ENCODE measurements around the gene EIF5A.

Gene EIF5A

DNA sequence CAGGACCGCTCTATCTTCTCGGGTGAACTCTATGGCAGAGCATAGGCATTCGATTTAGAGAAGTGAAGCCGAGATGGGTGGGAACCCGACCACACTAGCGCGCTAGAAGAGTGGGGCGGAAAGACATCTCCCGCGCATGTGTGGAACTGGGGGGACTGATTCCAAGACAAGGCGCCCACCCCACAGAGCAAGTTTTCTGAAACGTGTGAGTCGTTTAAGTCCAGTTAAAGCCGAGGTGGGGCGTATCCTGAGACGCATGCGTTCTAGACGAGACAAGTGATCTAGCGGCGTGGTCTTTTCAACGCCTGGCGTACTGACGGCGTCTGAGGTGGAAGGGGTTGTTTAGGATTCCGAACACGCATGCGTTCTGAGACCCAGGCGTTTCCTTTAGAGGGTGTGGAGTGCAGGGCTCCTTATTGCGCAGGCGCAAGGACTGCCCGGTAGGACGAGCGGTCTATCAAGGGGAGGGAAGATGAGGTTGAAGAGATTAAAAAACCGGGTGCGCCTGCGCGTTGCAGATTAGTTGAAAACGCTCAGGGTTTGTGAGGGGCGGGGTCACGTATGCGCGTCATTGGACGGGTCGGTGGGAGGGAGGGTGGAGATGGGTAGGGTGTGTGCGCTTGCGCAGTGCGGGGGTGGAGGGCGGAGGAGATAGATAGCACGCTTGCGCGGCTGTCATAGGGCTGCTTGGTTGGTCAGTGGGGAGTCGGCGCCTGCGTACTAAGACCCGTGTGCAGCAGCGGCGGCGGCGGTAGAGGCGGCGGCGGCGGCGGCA, at the start of gene EIF5A:
Gene EIF5A (plus strand): TSS at position 718 of the 775 bp plus-strand sequence. CDS start 2,008 bp downstream, outside the sequence.
- peak; percentile 100 for DNase-seq

DNA sequence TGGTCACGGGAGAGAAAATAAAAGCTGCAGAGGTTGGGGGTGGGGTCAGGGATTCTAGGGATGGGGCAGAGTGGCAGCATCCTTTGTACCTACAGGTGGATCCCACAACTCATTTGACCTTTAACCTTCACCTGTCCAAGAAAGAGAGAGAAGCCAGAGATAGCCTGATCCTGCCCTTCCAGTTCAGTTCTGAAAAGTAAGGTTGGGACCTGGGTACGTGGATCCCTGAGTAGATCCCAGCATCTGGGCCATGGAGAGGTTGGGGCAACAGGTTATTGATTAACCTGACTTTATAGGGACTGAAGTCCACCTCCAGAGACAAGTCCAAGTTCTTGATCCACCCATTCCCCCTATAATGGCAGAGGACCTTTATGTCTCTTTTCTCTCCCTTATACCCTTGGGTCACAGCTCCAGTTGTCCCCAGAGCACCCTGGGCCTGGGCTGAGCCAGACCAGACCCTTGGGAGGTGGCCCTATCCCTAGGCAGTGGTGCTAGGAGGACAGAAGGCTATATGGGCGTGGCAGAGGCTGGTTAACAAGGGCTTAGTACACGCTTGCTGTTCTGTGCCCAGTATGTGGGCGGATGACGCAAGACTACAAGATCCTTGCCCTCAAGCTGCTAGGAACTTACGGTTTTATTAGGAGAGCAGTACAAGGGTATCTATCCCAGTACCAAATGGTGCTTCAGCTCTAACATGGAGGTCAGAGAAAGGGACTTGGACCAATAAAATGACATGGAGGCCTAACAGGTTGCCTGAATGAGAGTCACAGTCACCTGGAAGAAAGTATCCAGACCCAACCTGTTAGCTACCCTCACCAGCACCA, 48.5 kb upstream of the EIF5A start:
- DNase-seq, result no peak

DNA sequence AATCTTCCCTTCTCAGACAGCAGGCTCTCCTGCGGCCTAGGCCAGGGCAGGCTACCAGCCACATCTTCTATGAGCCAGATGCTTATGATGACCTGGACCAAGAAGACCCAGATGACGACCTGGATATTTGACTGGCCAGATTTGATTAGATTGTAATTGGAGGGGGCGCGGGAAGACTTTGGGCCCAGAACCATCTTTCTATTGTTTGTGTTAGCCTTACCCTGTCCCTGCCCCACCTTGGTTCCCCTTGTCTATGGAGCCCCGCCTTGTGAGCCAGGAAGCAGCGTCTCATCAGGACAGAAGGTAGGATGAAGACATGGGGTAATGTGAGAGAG, 47.9 kb upstream of the EIF5A start:
- DNase-seq, result no peak

DNA sequence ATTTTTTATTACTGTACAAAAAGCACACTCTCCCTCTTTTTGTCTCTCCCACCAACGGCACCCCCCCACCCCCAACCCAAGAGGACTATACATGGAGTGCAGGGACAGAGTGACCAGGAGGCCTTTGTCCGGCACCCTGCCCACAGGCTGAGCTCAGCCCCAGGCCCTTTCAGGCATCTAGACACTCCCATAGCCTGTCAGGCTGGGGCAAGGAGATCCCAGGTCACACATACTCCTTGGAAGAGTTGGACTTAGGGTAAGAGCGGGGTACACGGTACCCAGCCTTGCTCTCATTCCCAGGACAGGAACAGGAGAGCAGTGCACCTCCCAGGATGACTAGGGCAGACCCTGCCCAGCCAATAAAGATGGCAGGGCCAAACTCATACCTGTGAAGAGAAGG, 47.3 kb upstream of the EIF5A start:
- DNase-seq, result no peak

DNA sequence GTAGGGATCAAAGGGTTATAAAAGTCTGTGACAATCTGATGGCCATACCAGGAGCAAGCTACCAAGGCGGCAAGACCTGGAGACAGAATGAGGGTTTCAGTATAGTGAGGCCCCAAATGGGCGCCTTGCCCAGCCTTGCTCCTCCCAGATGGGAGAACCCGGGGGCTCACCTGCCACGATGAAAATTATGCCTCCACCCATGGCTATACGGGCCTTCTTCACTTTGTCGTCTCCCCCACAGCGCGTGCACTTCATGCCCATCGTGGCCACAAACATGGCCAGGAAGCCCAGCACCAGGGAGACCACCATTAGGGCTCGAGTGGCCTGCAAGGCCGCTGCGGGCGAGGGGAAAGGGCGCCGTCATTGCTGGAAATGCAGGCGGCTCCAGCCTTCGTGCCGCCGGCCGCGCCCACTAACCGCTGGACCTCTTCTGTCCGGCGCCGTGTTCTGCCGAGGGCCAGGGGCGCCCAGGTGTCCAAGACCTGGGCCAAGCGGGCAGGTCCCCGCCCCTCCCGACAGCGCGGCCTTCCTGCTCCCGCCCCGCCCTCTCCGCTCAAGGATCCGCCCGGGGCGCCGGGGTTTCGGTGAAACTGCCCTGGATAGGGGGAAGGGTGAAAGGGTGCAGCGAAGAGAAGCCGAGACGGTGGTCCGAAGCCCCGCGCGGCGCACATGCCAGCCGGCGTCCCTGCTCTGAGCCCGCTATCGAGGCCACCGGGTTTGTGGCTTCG, 46.6 kb upstream of the EIF5A start:
- peak; percentile 34 for DNase-seq

DNA sequence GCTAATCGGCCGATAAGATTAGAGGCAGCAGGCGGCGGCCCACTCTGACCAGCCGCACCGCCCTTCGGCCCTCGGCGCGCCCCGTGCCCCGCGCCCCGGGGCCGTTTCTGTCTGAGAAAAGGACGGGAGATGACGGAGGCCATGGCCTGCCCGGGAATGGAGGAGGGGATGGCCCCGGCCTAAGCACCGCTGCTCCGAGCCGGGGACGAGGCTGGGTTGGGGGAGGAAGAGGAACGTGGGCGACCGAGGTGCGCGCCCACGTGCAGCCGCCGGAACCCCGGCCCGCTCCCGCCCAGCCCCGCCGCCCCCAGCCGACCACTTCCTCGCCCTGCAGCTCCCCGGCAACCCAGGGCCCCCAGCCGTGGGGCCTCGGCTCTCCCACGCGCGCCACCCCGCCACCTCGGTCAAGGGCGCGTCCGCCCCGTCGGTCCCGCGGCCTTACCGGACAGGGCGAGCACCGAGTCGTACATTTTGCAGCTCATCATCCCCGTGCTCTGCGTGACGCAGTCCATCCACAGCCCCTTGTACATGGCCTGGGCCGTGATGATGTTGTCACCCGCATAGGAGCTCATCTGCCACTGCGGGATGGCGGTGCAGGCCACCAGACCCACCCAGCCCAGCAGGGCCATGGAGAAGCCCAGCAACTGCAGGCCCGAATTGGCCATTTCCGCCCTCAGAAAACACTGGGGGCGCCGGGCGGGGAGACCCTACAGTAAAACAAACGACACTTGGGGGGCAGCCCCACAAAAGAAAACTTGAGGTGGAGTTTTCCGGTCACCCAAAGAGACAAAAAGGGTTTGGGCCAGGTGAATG, 45.8 kb upstream of the EIF5A start:
- no peak for DNase-seq

DNA sequence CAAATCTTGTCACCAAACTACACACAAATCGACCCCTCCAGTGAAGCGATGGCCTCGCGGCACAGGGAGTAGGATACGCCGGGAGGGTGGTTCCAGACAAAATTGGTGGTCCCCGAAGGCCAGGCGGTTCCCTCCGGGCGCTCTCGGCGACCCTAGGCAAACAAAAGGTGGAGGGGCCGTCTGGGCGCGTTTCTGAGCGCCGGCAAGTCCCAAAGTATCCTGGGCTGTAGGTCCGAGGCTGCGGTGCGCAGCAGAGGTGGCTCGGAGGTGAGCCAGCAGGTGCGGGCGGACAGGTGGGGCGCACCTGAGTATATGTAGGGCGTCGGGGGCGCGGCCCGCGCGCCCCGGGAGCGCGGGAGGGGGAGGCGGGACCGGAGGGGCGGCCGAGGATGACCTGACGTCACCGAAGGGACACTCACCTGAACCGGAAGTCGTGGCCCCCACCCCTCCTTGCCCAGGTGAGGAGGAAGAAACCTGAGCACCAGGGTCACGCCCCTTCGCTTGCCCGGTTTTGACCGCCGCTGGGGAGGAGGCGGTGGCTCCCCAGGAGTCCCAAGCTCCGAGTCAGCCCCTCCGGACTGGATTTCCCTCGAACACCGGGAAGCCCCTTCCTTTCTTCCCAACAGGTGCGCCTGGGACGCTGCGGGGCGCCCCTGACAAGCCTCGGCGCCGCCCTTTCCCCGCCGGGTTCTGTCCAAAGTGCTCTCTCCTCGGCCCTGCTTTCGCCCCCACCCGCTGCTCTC, 45.1 kb upstream of the EIF5A start, which contains the start of gene CLDN7:
Gene CLDN7 (minus strand): TSS at position 287 of the 743 bp plus-strand sequence. CDS start 435 bp downstream, outside the sequence.
- DNase-seq, result no peak

DNA sequence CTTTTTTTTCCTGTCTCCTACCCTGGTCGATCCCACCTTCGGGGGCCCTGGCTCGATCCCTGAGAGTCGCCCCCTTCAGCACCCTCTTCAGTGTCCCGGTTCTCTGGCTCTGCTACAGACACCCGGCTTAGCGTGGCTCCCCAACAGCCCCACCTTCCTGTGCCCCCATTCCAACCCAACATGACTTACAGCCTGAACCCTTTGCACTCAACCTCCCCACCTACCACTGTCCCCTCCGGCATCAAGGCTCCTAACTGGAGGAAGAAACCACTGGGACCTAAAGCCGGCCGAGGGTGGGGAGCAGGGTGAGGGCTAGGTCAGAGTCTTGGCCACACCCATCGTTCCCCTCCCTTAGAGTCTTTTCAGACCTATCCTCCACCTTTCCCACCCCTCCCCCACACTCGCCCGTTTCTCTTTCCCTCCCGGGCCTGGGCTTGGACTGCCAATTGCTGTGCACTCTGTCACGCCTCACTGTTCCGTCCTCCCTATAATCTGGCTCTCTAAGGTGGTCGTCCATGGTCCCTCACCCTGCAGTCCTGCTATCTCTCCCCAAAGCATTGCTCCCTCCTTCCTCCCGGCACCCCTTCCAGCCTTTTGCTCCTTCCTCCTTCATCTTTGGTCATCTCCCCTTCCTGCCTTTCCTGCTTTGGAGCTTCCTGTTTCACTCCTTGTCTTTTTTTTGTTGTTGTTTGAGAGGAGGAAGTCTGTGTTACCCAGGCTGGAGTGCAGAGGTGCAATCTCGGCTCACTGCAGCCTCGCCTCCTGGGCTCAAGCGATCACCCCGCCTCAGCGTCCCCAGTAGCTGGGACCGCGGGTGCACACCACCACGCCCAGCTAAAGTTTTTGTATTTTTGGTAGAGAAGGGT, 44.3 kb upstream of the EIF5A start:
- no peak for DNase-seq

DNA sequence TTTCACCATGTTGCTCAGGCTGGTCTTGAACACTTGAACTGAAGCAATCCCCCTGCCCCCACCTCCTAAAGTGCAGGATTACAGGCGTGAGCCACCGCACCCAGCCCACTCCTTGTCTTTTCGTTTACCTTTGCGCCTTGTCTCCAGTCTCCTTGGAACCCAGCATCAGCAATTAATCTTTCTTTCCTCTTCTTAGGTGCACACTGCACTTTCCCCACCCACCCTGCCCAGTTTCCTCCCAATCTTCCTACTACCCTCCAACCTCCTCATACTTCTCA, 43.7 kb upstream of the EIF5A start:
- DNase-seq, result no peak

DNA sequence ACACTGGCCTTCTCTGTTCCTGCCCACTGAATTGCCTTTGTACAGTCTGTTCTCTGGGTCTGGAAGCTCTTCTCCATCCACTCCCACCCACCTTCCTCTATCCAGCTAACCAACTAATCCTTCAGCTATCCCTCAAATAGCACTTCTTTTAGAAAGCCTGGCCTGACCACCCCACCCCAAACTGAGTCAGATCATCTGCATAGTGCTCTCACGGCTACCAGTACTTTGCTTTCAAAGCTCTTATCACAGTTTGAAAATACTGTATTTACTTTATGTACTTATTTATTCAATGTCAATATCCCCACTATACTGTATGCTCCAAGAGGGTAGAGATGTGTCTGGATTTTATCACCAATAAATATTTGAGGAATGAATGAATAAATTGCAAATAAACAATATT, 40.6 kb upstream of the EIF5A start:
- no peak for DNase-seq

DNA sequence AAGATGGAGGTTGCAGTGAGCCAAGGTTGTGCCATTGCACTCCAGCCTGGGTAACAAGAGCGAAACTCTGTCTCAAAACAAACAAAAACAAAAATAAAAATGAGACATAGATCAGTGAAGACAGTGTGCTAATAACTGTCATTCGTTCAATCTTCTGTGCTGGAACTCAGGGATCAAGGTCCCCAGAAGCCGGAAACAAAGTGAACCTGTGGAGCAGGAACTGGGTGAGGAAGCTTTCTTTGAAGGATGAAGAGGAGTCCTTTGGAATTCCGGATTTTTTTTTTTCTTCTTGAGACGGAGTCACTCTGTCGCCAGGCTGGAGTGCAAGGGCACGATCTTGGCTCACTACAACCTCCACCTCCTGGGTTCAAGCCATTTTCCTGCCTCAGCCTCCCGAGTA, 28.0 kb upstream of the EIF5A start:
- no peak for DNase-seq

DNA sequence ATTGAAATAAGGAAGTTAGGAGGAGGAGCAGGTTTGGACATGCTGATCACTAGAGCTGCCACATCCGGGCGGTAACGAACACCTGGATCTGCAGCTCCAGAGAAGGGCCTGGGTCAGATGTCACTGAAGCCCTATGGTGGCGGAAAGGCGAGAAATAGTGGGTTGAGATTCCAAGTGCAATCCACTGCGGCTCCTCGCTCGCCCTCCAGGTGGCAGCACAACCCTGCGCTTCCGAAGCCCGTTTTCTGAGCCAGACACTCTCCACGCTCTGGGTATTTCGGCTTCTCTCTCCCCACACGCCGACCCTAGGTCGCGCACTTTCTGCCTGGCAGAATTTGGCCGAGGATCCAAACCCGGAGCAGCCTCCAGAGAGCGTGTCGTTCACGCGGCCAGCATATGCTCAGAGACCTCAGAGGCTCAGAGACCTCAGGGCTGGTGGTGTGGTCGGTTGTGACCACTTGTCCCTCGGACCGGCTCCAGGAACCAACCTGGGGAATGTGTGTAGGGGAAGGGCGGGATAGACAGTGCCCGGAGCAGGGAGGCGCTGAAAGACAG, 26.8 kb upstream of the EIF5A start:
- peak; percentile 85 for DNase-seq

DNA sequence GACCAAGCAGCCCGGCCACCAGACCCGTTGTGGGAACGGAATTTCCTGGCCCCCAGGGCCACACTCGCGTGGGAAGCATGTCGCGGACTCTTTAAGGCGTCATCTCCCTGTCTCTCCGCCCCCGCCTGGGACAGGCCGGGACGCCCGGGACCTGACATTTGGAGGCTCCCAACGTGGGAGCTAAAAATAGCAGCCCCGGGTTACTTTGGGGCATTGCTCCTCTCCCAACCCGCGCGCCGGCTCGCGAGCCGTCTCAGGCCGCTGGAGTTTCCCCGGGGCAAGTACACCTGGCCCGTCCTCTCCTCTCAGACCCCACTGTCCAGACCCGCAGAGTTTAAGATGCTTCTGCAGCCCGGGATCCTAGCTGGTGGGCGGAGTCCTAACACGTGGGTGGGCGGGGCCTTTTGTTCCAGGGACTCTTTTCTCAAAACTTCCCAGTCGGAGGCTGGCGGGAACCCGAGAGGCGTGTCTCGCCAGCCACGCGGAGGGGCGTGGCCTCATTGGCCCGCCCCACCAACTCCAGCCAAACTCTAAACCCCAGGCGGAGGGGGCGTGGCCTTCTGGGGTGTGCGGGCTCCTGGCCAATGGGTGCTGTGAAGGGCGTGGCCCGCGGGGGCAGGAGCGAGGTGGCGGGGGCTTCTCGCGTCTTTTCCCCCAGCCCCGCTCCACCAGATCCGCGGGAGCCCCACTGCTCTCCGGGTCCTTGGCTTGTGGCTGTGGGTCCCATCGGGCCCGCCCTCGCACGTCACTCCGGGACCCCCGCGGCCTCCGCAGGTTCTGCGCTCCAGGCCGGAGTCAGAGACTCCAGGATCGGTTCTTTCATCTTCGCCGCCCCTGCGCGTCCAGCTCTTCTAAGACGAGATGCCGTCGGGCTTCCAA, 26.1 kb upstream of the EIF5A start, which contains the start of gene SLC2A4:
Gene SLC2A4 (plus strand): TSS at position 645 of the 879 bp plus-strand sequence. CDS start 217 bp downstream, at position 862.
- peak; percentile 93 for DNase-seq

DNA sequence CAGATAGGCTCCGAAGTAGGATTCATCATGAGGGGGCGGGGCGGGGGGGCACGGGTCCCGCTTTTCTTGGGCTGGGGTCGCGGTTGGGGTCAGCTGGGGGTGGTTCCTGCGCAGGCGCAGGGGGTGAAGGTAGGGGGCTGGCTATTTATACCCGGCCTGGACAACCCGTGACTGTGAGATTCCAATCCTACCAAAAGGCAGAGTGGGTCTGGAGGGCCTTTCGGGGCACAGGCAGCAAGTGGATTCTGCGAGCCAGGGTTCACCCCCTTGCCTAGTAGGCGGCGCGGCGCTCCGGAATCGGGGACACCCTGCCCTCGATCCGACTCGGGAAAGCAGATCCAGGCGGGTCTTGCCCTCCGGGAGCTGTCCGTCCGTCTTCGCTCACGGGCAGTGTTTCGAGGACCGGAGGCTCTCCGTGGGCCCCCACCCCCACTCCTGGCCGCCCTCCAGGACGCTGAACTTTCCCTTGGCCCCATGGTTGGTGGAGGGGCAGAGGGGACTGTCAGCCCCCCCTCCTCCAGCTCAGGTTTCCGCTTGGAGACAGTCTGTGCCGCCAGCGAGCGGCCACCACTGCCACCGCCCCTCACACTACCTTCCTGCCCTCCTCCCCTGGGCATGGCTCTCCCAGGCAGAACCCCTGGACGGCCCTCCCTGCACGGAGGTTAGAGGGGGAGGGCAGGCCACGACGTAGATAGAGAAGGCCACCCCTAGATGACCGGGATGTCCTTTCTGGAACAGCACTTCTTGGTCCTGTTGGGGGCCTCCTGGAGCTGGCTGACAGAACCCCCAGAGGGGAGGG, 25.3 kb upstream of the EIF5A start:
- peak; percentile 61 for DNase-seq

DNA sequence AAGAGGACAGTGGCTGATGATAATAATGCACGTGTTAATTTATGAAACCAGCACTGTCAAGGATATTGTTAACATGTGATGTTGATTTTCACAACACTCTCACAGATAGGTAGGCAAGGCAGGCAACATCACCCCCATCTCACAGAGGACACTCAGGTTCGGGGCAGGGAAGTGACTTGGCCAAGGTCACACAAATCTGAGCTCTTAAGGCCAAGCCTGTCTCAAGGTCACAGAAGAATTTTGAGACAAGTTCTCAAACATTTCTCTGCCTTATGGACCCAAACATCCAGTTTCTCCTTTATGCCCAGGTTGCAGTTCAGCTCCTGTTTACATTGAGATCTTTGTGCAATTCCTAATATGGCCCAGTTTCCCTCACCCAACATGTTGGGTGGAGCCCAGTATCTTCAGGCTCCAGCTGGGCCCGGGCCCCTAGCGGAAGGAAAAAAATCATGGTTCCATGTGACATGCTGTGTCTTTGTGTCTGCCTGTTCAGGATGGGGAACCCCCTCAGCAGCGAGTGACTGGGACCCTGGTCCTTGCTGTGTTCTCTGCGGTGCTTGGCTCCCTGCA, 24.6 kb upstream of the EIF5A start:
- DNase-seq, result no peak

DNA sequence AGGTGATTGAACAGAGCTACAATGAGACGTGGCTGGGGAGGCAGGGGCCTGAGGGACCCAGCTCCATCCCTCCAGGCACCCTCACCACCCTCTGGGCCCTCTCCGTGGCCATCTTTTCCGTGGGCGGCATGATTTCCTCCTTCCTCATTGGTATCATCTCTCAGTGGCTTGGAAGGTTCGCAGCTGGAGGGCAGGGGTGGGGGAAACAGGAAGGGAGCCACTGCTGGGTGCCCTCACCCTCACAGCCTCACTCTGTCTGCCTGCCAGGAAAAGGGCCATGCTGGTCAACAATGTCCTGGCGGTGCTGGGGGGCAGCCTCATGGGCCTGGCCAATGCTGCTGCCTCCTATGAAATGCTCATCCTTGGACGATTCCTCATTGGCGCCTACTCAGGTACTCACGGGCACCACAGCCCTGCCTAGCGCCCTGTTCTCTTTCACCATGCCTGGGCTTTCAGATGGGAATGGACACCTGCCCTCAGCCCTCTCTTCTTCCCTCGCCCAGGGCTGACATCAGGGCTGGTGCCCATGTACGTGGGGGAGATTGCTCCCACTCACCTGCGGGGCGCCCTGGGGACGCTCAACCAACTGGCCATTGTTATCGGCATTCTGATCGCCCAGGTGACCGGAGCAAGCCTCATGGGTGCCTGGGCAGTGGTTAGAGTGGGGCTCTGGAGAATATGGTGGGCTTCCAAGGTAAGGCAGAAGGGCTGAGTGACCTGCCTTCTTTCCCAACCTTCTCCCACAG, 23.8 kb upstream of the EIF5A start:
- DNase-seq, result no peak

DNA sequence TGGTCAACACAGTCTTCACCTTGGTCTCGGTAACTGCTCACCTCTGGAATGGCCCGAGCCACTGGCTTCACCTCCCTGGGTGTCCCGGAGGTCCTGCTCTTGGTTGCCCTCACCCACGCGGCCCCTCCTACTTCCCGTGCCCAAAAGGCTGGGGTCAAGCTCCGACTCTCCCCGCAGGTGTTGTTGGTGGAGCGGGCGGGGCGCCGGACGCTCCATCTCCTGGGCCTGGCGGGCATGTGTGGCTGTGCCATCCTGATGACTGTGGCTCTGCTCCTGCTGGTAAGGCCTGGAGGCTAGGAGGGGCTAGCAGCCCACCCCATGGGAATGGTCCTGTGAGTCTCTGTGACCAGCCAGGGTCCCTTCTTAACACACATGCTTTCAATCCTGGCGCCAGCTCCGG, 22.5 kb upstream of the EIF5A start:
- no peak for DNase-seq

DNA sequence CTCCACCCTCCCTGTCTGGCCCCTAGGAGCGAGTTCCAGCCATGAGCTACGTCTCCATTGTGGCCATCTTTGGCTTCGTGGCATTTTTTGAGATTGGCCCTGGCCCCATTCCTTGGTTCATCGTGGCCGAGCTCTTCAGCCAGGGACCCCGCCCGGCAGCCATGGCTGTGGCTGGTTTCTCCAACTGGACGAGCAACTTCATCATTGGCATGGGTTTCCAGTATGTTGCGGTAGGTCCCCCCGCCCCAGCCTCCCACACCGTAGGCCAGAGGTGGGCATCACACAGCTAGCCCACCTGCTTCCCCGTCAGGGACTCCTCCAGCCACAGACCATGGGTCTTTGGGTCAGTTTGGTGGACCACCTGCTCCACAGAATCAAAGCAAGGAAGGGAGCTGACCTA, 21.7 kb upstream of the EIF5A start:
- DNase-seq, result no peak

Data from right hindlimb (tissue), 1 donor.